Stimulated activated CD4-positive, alpha-beta T cell treated with anti-CD3 and anti-CD28 coated beads, Interleukin-4, amount 100 ng/mL, for 48 hours (primary cell): Measurements from ENCODE around the gene STK11.
"Not testable (repeated sequence)": the region's sequence is repeated elsewhere in the genome, so short reads cannot be mapped to it uniquely, and the experiment has no call there.

Experiments used
- DNase-seq, 2 donors: peaks; one replicate each; pipeline ENCODE4 v3.0.0-alpha.2; 2020; ENCODE audit warnings: low read depth in 2 of 2

Gene STK11

DNA sequence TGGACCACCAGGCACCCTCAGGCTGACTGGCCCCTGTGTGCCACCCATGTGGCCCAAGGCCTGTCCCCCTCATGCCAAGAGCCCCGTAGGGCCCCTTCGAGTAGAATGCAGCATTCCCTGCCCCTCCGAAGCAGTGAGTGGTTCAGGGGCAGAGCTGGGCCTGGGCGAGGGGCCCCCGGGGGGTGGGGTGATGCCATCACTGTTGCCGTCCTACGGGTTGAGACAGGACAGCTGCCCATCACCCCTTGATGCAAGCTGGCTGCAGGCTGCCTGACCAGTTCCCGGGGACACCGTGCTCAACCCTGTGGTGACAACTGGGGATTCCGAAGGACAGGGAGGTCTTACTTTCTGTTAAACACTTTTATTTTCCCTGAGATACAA lies 36.2 kb upstream of the STK11 start:
- no peak for DNase-seq

DNA sequence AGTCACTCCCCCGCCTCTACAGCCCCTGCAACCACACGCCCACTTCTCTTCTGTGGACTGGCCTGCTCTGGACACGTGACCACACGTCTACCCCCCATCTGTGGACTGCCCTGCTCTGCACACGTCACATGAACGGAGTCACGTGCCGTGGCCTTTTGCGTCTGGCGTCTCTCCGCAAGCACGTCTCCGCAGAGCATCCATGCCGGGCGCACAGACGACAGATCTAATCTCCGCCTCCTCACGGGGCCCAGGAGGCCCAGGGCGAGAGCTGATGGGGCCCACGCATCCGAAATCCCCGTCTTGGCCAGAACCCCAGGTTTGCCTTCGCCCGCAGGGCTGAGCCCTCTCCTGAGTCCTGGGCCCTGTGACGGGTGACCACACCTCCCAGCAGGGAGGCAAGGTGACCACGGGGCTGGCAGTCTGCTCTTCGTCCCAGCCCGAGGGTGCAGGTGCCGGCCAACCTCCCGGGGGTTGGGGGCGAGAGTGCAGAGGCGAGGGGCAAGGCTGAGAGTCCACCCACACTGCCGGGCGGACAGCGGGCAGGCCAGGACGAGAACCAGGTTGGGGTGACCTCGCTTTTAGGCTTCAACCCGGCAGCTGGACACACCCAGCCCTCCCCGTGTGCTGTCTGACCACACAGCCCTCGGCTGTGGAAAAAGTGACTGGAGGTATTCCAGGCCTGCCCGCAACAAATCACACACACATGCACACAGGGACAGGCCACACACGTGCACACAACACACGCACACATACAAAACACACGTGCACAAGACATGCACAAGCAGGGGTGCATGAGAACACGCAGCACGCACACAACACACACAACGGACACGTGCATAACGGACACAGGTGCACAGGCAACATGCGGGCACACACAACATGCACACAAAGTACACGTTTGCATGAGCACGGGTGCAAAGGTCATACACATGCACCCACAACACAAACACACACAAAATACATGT lies 35.4 kb upstream of the STK11 start:
- DNase-seq: no peak

DNA sequence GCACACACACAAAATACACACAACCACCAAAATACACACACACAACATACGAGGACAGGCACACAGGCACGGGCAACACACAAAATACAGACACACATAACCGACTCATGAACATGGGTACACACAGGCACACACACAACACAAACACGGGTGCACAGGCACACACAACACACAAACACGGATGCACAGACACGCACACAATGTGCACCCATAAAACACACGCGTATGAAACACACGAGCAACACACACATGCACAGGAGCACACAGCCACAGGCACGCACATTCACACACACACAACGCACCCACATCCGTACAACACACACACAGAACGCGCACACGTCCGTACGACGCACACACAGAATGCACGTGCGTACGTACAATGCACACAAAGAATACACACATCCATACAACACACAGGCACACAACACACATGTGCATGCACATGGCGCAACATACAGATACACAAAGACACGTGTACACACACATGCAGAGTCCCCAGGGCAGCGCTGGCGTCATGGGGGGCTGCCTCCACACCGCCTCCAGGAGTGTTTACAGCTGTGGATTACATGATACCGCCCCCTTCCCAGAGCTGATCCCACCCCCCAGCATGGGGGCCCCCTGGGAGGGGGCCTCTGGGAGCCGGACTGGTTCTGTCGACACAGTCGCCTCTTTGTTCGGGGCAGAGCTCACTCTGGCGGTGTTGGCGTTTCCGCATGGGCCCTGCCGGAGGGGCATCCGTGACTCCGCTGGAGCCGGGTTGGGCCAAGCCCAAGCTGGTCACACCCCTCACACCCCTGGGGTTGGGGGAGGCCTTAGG lies 34.4 kb upstream of the STK11 start:
- DNase-seq: no peak

- no peak for DNase-seq
Measured at GRCh38 chr19:1171755-1172352, 33.7 kb upstream of the STK11 start.

- no peak for DNase-seq
Measured at GRCh38 chr19:1172353-1173158, 33.0 kb upstream of the STK11 start.

DNA sequence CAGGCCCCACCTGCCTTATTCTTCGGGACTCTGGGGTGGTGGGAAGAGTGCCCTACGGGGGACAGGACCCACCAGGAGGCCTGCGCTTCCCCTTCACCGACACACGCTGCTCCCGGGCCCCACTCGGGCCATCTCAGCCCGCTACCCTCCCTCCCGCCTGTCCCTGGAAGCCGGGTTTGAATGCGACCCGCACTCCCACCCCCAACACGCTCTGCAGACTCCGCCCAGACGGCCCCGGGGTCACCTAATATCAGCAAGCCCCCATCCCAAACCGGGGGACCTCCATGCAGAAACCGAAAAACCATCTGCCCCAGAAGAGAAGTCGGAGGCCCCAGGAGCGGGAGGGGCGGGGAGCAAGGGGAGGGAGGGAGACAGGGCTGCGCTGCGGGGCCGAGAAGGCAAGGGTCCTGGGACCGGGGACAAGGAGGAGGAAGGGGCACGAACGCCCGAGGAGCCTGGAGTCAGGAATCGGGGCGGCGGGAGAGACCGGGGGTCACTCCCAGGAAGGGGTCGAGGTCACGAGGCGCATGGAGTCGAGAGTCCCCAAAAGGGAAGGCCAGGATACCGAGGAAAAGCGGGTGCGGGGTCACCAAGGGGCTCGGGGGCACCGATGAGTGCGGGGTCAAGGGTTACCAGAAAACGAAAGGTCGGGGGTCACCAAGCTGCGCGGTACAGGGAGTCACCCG lies 32.3 kb upstream of the STK11 start:
- DNase-seq: no peak

GRCh38 chr19:1173845-1174809 lies 31.5 kb upstream of the STK11 start, which contains the start of gene SBNO2:
TSS of gene SBNO2 (minus strand) at chr19:1174268. CDS start at chr19:1154276, 19,992 bp downstream.
- DNase-seq: peak; percentile 88 to 98

DNA sequence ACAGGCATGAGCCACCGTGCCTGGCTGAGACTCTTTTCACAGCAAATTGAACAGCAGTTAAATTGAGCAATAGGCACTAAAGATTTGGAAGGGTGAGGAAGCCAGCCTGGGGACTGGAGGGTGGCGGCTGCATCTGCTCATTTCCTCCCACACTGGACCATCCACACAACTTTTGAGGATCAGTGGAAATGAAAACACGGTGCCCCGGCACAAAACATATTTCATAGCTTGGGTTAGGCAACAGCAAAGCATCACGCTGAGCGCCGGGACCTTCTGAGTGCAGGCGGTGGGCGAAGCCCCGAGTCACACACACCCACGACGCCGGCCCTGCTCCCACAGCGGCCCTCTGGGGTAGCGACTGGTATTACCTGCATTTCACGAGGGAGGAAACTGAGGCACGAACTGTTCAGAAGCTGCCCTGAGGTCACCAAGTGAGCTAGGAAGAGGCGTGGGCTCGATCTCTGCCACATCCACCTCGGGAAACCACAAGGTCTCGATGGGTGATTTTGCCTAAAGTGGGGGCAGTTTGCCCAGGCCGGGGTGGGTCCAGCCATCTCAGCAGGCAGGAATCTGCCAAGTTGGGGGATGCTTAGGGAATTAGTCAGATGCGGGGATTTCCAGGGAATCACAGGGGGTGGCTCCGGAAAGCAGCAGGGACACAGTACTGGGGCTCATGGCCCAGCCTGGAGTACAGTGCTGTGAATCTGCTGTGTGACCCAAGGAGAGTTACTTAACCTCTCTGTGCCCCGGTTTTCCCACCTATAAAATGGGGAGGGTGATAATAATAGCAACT lies 28.1 kb upstream of the STK11 start:
- DNase-seq: no peak

DNA sequence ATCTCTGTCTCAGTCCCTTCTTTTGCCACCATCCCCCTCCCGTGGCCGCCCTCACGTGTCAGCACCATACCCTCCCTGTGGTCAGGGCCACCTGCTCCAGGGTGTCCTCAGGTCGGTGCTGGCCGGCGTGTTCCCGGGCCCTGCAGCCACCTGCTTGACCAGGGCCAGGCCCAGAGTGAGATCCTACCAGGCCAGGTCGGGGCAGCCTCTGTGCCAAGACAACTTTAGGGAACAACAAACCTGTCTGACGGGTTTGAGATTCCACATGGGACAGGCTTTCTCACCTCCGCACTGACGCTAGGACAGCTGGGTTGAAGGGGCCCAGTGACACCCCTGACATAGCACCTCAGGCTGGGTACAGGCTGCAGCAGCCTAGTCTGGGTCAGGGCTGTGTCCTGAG lies 24.0 kb upstream of the STK11 start:
- no peak for DNase-seq

DNA sequence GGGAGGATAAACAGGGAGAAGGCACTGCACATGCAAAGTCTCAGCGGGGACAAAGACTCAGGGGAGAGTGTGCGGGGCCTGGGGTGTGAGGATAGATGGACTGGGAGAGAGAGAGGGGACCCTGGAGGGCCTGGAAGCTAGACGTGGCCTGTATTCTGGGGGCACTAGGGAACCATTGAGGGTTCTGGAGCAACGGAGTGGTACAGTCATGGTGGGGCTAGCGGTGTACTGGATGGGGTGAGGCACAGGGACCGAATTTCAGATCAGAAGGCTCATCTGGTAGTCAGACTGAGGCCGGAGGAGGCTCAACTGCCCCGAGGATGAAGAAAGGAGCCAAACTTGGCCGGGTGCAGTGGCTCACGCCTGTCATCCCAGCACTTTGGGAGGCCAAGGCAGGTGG lies 23.5 kb upstream of the STK11 start:
- DNase-seq: no peak

DNA sequence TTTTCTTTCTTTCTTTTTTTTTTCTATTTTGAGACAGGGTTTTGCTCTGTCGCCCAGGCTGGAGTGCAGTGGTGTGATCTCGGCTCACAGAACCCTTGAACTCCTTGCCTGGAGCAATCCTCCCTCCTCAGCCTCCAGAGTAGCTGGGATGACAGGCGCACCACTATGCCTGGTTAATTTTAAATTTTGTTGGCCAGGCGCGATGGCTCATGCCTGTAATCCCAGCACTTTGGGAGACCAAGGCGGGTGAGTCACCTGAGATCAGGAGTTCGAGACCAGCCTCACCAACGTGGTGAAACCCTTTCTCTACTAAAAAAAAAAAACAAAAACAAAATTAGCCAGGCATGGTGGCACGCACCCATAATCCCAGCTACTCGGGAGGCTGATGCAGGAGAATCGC lies 22.9 kb upstream of the STK11 start:
- DNase-seq: no peak

DNA sequence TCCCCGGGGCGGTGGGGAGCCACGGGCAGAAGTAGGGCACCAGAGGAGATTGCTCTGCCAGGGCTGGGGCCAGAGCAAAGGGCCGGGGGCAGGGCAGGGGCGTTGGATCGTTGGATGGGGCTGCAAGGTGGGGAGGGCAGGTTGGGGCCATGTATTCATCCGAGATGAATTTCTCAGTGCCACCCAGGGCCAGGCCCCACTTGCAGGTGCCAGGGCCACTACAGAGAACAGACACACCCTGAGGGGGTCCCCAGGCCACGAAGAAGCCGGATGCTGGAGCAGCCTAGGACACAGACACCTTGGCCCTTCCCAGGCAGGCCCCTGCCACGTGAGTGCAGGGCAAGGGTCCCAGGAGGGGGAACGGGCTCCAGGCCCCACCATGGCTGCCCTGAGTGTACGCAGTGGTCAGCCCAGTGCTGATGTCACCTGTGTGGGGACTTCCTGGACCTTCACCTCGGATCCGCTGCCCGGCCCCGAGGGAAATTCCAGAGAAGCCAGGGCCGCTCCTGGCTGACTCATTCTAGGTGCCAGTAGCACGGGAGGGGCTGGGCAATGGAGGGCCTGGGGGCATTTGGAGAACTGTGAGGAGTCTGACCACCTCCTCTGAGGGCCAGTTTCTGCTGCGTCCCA lies 21.9 kb upstream of the STK11 start:
- DNase-seq: no peak

DNA sequence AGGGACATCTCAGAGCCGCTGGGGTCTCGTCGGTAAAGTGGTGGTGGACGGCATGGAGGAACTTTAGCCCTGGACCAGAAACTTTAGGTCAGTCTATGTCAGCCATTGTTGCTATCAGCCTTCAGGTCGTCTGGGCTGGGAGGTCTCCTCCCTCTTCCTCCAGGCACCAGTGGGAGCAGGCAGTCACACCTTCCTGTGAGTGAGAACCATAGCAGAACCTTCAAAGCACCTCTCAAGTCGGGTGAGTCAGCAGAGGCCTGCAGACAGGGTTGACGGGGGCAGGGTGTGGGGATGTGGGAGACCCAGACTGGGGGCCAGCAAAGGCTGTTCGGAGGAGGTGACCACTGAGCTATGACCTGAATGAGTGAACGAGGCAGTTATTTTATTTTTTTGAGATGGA lies 16.2 kb upstream of the STK11 start:
- DNase-seq: peak; percentile 48 to 60

DNA sequence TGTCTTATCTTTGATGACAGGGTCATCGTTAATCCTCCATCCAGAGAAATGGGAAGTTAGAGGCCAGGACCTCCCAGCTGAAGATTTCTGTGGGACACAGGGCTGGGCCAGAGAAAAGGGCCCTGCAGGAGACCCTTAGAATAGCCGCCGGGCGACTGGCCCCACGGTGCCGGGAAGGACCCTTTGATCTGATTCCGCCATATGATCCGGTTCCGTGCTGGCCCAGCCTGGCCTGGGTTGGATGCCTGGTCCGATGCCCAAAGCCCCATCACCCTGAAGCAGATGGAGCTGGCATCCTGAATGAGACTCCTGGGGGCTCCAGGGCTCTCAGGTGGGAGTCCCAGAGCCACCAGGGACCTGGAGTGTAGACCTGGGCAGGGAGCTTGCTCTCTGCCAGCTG lies 6.0 kb upstream of the STK11 start:
- DNase-seq: no peak

GRCh38 chr19:1200614-1201013 lies 5.0 kb upstream of the STK11 start:
- DNase-seq: not testable (repeated sequence)

DNA sequence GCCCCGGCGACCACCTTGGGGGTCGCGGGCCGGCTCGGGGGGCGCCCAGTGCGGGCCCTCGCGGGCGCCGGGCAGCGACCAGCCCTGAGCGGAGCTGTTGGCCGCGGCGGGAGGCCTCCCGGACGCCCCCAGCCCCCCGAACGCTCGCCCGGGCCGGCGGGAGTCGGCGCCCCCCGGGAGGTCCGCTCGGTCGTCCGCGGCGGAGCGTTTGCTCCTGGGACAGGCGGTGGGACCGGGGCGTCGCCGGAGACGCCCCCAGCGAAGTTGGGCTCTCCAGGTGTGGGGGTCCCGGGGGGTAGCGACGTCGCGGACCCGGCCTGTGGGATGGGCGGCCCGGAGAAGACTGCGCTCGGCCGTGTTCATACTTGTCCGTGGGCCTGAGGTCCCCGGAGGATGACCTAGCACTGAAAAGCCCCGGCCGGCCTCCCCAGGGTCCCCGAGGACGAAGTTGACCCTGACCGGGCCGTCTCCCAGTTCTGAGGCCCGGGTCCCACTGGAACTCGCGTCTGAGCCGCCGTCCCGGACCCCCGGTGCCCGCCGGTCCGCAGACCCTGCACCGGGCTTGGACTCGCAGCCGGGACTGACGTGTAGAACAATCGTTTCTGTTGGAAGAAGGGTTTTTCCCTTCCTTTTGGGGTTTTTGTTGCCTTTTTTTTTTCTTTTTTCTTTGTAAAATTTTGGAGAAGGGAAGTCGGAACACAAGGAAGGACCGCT lies 729 bp downstream of the STK11 start:
- DNase-seq: no peak

- DNase-seq: no peak
Measured at GRCh38 chr19:1206864-1207450, 1.4 kb downstream of the STK11 start.
